Activated naive CD4-positive, alpha-beta T cell treated with anti-CD3 and anti-CD28 coated beads, Interleukin-2, amount 50 U/mL, for 72 hours (primary cell): ENCODE measurements around the gene MPL. TPM values are rescaled to one million over a fixed set of nuclear protein-coding genes. Genes with fewer than 3 reads are reported as not detected.
"Not testable (repeated sequence)": the region's sequence is repeated elsewhere in the genome, so short reads cannot be mapped to it uniquely, and the experiment has no call there.

Experiments
- ATAC-seq, 2 donors: fragments of 150-1000 bp; cut with Tn5 transposase; 2 replicates each; pipeline ENCODE4 v1.10.0; 2021; ENCODE audit warnings: mild to moderate bottlenecking in 2 of 2, moderate library complexity in 2 of 2
- DNase-seq, 2 donors: peaks; one replicate each; pipeline ENCODE4 v3.0.0; 2021 to 2022; ENCODE audit warnings: low spot score in 2 of 2
- H3K27ac Mint-ChIP-seq, 2 donors: one replicate each; pipeline ENCODE4 v1.8.0; 2022; ENCODE audit warnings: mild to moderate bottlenecking in 2 of 2, mixed read lengths in 2 of 2
- H3K36me3 Mint-ChIP-seq, 2 donors: one replicate each; pipeline ENCODE4 v1.8.0; 2022; ENCODE audit warnings: mixed read lengths in 2 of 2
- H3K9me3 Mint-ChIP-seq, 2 donors: one replicate each; pipeline ENCODE4 v1.8.0; 2022; ENCODE audit warnings: mixed read lengths in 2 of 2
- total RNA-seq, 2 donors: library from RNA; stranded (reverse); gene quantifications; one replicate each; pipeline ENCODE4 v1.2.3, GENCODE V29; 2022

Gene MPL
- total RNA-seq, 2 donors from 2014 or later = not detected

DNA sequence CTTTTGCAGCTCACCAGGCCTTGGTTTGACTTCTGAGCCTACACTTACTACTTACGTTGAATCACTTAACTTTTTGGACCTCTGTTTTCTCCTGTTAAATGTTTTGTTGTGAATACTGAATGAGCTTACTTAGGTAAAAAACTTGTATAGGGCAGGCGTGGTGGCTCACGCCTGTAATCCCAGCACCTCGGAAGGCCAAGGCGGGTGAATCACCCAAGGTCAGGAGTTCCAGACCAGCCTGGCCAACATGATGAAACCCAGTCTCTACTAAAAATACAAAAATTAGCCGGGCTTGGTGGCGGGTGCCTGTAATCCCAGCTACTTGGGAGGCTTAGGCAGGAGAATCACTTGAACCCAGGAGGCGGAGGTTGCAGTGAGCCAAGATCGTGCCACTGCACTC is 62.8 kb downstream of the MPL start:
- not testable (repeated sequence) for H3K9me3 Mint-ChIP-seq, DNase-seq, H3K27ac Mint-ChIP-seq, ATAC-seq
- H3K36me3 Mint-ChIP-seq = peaks cover 7 to 12% of the 10 kb centered on the region in 2 donors

DNA sequence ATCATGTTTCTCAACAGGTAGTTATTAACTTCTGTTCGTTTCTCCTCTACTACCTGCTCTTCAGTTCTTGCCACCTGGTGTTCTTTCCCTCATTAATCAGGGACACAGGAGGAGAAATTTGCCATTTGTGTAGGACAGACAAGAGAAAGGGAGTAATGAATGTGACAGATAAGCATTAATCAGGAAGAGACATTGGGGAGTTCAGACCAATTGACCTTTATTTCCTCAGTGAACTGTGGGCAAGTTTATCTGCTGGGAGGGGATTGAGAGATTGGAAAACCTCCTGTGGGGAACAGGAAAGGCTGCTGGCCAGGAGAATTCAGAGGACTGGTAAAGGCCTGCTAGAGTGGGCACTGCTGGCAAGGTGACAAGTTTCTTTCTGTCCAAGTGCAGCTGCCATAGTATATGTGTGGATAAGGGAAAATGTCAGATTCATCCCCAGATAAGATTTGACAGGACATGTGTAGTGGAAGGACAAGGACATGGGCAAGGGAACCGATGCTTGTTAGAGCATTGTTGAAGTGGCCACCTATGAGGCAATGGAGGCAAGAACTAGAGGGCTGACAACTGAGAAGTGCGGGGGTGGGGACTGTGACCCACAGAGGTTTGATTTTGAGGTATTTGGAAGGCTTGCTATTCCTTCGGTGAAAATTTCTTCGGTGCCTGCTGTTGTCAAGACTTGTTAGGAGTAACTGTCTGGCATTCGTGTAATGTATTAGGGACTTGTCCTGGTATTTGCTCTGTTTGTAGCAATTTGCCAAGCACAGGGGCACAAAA is 64.7 kb downstream of the MPL start:
- Mint-ChIP-seq H3K36me3 (peaks cover 12 to 14% of the 10 kb centered on the region in 2 donors), H3K9me3 (no peaks in the 10 kb centered on the region), H3K27ac (no peak overlapping the region)
- DNase-seq (no peak), ATAC-seq (no peak)

Other genes starting within 250 kb of the MPL start
- gene EBNA1BP2, start 165.5 kb upstream of the MPL start, total RNA-seq = 10 to 100 TPM; 50.2 to 83.4 TPM
- under 1 TPM; 0.37 to 0.61 TPM for gene CFAP57, start 165.5 kb upstream of the MPL start, total RNA-seq
- gene TMEM125, start 67.8 kb upstream of the MPL start, total RNA-seq = under 1 TPM in 1 of 2 donors, not detected in 1; 0.18 TPM
- gene C1orf210, start 52.2 kb upstream of the MPL start, total RNA-seq = not detected
- gene TIE1, start 36.8 kb upstream of the MPL start, total RNA-seq = under 1 TPM; 0.36 to 0.49 TPM
- 100 to 1,000 TPM; 127 to 328 TPM for gene CDC20, start 21.2 kb downstream of the MPL start, total RNA-seq
- 10 to 100 TPM; 53.2 to 61.0 TPM for gene ELOVL1, start 30.2 kb downstream of the MPL start, total RNA-seq
- gene MED8, start 52.0 kb downstream of the MPL start, total RNA-seq = 10 to 100 TPM; 32.8 to 53.9 TPM
- 10 to 100 TPM; 52.1 to 52.2 TPM for gene SZT2, start 52.1 kb downstream of the MPL start, total RNA-seq
- gene HYI, start 116.1 kb downstream of the MPL start, total RNA-seq = 10 to 100 TPM in 1 of 2 donors, 1 to 10 TPM in 1; 9.2 to 26.3 TPM
- 10 to 100 TPM in 1 of 2 donors, under 1 TPM in 1; 0.25 to 21.9 TPM for gene PTPRF, start 193.1 kb downstream of the MPL start, total RNA-seq